NB4 (cell line): ENCODE measurements around the gene OR52N4.

Source experiments
- DNase-seq: peaks from one replicate; pipeline ENCODE4 v3.0.0; 2010; ENCODE audit warnings: low read depth
- H3K4me3 ChIP-seq: one replicate; pipeline ENCODE4 v1.5.1; 2011; ENCODE audit warnings: mild to moderate bottlenecking, low read depth, low read length, moderate library complexity
- CTCF ChIP-seq: IDR thresholded peaks from one replicate; pipeline ENCODE4 v1.5.1; 2012; ENCODE audit warnings: low read depth, low read length
- MYC ChIP-seq: IDR thresholded peaks from 2 replicates; pipeline ENCODE4 v1.6.1; 2011; ENCODE audit warnings: low read depth, low read length
- POLR2A ChIP-seq: IDR thresholded peaks from 2 replicates; pipeline ENCODE4 v1.6.1; 2011; ENCODE audit warnings: mild to moderate bottlenecking; ENCODE audit not compliant: insufficient read length; ENCODE audit errors: extremely low read depth
- TF ChIP-seq, protein P1 (sequence below): IDR thresholded peaks from 2 replicates; pipeline ENCODE4 v1.6.1; 2011; ENCODE audit warnings: low read depth, low read length

Gene OR52N4

DNA sequence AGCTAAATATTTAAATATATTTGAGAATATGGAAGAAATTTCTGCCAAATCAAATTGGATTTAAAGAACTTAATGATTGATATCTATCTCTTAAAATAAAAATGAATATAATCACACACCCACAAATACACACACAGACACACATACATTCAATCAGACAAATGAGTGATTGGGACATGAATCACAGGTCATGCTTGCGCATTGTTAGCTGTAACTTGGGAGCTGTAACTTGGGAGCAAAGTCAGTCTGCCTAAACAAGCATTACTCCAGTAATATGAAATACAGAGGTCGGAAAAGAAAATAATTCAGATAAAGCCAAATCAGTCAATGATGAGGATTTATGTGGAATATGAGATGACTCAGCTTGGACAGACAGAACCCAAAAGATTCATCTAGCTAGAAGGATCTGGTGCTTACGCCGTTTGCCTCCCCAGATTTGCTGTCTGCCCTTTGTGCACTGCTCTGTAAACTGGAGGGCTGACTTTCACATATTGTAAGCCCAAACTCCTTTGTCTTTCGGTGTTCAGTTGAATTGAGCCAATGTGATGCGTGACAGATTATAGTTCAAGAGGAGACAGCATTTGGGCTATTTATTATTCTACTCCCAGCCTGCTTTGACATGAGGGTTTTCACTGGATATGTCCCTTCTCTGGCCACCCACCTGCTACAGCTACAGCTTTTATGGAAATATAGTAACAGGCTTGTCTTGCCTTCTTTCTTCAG, 16.2 kb upstream of the OR52N4 start:
- H3K4me3 ChIP-seq: no peak overlapping the region
- TF ChIP-seq CTCF (no peak), POLR2A (no peak), MYC (no peak)
- TF ChIP-seq, protein P1, sequence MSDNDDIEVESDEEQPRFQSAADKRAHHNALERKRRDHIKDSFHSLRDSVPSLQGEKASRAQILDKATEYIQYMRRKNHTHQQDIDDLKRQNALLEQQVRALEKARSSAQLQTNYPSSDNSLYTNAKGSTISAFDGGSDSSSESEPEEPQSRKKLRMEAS: no peak
- DNase-seq: no peak

- no peak overlapping the region for H3K4me3 ChIP-seq
- DNase-seq: no peak
- TF ChIP-seq CTCF (no peak), MYC (no peak), POLR2A (no peak)
- TF ChIP-seq, protein P1: no peak
These were observed 15.6 kb upstream of the OR52N4 start for GRCh38 chr11:5738431-5738830.

GRCh38 chr11:5746614-5747013, 7.4 kb upstream of the OR52N4 start:
- no peak for DNase-seq
- TF ChIP-seq MYC: no peak
- TF ChIP-seq, protein P1: no peak
- TF ChIP-seq CTCF: no peak
- no peak for TF ChIP-seq POLR2A
- H3K4me3 ChIP-seq: no peak overlapping the region

- TF ChIP-seq MYC (no peak), CTCF (no peak), POLR2A (no peak)
- TF ChIP-seq, protein P1: no peak
- no peak overlapping the region for H3K4me3 ChIP-seq
- DNase-seq: no peak
These were observed 4.2 kb upstream of the OR52N4 start for GRCh38 chr11:5749836-5750235.

DNA sequence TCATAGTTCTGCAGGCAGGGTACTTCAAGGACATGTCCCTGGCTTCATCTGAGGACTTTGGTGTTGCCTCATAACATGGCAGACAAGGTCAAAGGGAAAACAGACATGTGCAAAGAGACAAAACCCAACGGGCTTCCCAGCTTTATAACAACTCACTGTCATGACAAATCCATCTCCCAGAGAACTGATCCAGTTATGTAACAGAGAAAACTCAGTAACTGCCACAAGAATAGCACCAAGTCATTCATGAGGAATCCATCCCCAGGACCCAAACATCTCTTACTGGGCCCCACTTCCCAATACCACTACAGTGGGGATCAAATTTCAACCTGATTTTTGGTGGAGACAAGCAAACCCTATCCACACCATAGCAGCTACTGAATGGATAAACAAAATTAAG, 13.0 kb downstream of the OR52N4 start:
- no peak for TF ChIP-seq MYC
- no peak for TF ChIP-seq POLR2A
- TF ChIP-seq, protein P1: no peak
- TF ChIP-seq CTCF: no peak
- no peak overlapping the region for H3K4me3 ChIP-seq
- no peak for DNase-seq
